GM20000 (cell line): ENCODE results near the gene STK17A.

Source experiments
- DNase-seq: peaks from one replicate; pipeline ENCODE4 v3.0.0; 2012; ENCODE audit warnings: low spot score
- CTCF ChIP-seq: IDR thresholded peaks from 2 replicates; pipeline ENCODE4 v1.5.1; 2012; ENCODE audit warnings: mild to moderate bottlenecking, control low read depth; ENCODE audit errors: extremely low read depth, missing control alignments

The STK17A gene

GRCh38 chr7:43639858-43640491 is 57.1 kb downstream of the STK17A start:
- no peak for DNase-seq
- no peak for TF ChIP-seq CTCF

- no peak for TF ChIP-seq CTCF
- DNase-seq = no peak
These were observed 57.8 kb downstream of the STK17A start for GRCh38 chr7:43640679-43641078.

GRCh38 chr7:43642897-43643630 is 60.2 kb downstream of the STK17A start:
- no peak for DNase-seq
- no peak for TF ChIP-seq CTCF

GRCh38 chr7:43643846-43644245 is 60.9 kb downstream of the STK17A start:
- TF ChIP-seq CTCF = no peak
- DNase-seq = no peak

- TF ChIP-seq CTCF = no peak
- no peak for DNase-seq
These were observed 62.9 kb downstream of the STK17A start for GRCh38 chr7:43645699-43646226.

GRCh38 chr7:43646603-43647338 is 63.9 kb downstream of the STK17A start:
- no peak for DNase-seq
- no peak for TF ChIP-seq CTCF

- no peak for DNase-seq
These were observed 64.4 kb downstream of the STK17A start for GRCh38 chr7:43647339-43647672.

More at GRCh38 chr7:43647339-43647672, 64.4 kb downstream of the STK17A start:
- TF ChIP-seq CTCF = no peak
